ENCODE data around the gene SIM2.

SIM2 gene

DNA sequence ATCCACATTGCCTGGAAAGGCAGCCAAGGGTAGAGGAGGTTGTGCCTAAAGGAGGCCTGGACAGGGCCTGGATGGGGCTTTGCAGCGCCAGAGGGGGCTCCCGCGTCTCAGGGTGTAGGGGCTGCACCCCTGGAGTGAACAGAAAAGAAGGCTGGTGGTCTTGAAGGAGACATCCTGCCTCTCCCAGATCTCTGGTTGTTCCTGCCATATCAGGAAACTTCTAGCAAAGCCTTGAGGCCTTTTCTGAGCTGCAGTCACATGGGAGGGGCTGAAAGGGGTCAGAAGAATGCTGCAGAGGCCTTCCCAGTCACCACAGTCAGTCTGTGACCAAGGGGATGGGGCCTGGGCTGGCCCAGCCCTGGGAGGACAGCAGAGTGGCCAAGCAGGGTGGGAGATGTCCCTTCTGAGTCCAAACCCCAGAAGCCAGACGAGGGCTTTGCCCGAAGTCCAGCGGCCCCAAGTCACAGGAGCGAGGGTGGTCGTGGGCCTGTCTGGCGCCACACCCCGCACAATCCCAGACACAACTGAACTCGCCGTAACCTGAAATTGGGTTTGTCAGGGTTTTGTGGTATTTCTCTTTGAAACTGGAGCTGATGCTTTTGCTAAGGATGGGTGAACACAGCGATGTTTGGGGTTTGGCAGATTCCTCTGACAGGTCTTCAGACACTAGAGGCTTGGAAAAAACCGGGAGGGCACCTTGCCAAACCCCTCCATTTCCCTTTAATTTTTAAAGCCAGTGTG, 29.6 kb downstream of the SIM2 start:
- no peak for DNase-seq (ENCODE audit: low spot score)
- no peak for TF ChIP-seq CTCF (IDR thresholded peaks at IDR 0.05; ENCODE audit: extremely low read depth, missing control alignments)

- no peak for TF ChIP-seq CTCF (IDR thresholded peaks at IDR 0.05; ENCODE audit: extremely low read depth, missing control alignments)
- no peak for DNase-seq (ENCODE audit: low spot score)
Observed at GRCh38 chr21:36729310-36729970, 30.5 kb downstream of the SIM2 start.

GRCh38 chr21:36730291-36731281, 31.7 kb downstream of the SIM2 start:
- TF ChIP-seq CTCF (IDR thresholded peaks at IDR 0.05; ENCODE audit: extremely low read depth, missing control alignments) = no peak
- no peak for DNase-seq (ENCODE audit: low spot score)

- no peak for DNase-seq (ENCODE audit: low spot score)
- TF ChIP-seq CTCF (IDR thresholded peaks at IDR 0.05; ENCODE audit: extremely low read depth, missing control alignments) = no peak
Observed at GRCh38 chr21:36732217-36732616, 33.3 kb downstream of the SIM2 start.

- no peak for DNase-seq (ENCODE audit: low spot score)
- TF ChIP-seq CTCF (IDR thresholded peaks at IDR 0.05; ENCODE audit: extremely low read depth, missing control alignments) = no peak
Observed at GRCh38 chr21:36732761-36733160, 33.8 kb downstream of the SIM2 start.

GRCh38 chr21:36733857-36734256, 34.9 kb downstream of the SIM2 start:
- TF ChIP-seq CTCF (IDR thresholded peaks at IDR 0.05; ENCODE audit: extremely low read depth, missing control alignments) = no peak
- no peak for DNase-seq (ENCODE audit: low spot score)

All from GM20000 (cell line).